ENCODE measurements around the gene P2RY1. TPM values are rescaled to one million over a fixed set of nuclear protein-coding genes. Genes with fewer than 3 reads are reported as not detected.

Gene P2RY1
- 9.1 TPM for total RNA-seq

GRCh38 chr3:152834776-152835600, at the start of gene P2RY1:
Gene P2RY1, plus strand, starts transcription at chr3:152835131. Its CDS starts 652 bp downstream, at chr3:152835783.
- DNase-seq (ENCODE audit: low spot score): peak; percentile 65

- no peak for DNase-seq (ENCODE audit: low spot score)
These were observed 47.8 kb upstream of the P2RY1 start for GRCh38 chr3:152786977-152787681.

GRCh38 chr3:152790651-152791387, 44.1 kb upstream of the P2RY1 start:
- DNase-seq (ENCODE audit: low spot score): no peak

- no peak for DNase-seq (ENCODE audit: low spot score)
These were observed 41.0 kb upstream of the P2RY1 start for GRCh38 chr3:152793969-152794368.

GRCh38 chr3:152797751-152798432, 37.0 kb upstream of the P2RY1 start:
- DNase-seq (ENCODE audit: low spot score): no peak

- DNase-seq (ENCODE audit: low spot score): no peak
These were observed 22.8 kb upstream of the P2RY1 start for GRCh38 chr3:152811974-152812760.

GRCh38 chr3:152817400-152817799, 17.5 kb upstream of the P2RY1 start:
- DNase-seq (ENCODE audit: low spot score): no peak

- no peak for DNase-seq (ENCODE audit: low spot score)
These were observed 16.9 kb upstream of the P2RY1 start for GRCh38 chr3:152818027-152818426.

- DNase-seq (ENCODE audit: low spot score): no peak
These were observed 11.8 kb upstream of the P2RY1 start for GRCh38 chr3:152823173-152823572.

- no peak for DNase-seq (ENCODE audit: low spot score)
These were observed 11.2 kb upstream of the P2RY1 start for GRCh38 chr3:152823781-152824180.

GRCh38 chr3:152825566-152825965, 9.4 kb upstream of the P2RY1 start:
- peak; percentile 19 for DNase-seq (ENCODE audit: low spot score)

- no peak for DNase-seq (ENCODE audit: low spot score)
These were observed 8.5 kb upstream of the P2RY1 start for GRCh38 chr3:152826476-152826875.

GRCh38 chr3:152827313-152827712, 7.6 kb upstream of the P2RY1 start:
- DNase-seq (ENCODE audit: low spot score): no peak

GRCh38 chr3:152828075-152828840, 6.7 kb upstream of the P2RY1 start:
- no peak for DNase-seq (ENCODE audit: low spot score)

- no peak for DNase-seq (ENCODE audit: low spot score)
These were observed 4.7 kb upstream of the P2RY1 start for GRCh38 chr3:152830245-152830644.

GRCh38 chr3:152832046-152832445, 2.9 kb upstream of the P2RY1 start:
- no peak for DNase-seq (ENCODE audit: low spot score)

- no peak for DNase-seq (ENCODE audit: low spot score)
These were observed 1.8 kb upstream of the P2RY1 start for GRCh38 chr3:152833089-152833488.

GRCh38 chr3:152834191-152834775, 648 bp upstream of the P2RY1 start:
- DNase-seq (ENCODE audit: low spot score): no peak

- peak; percentile 25 for DNase-seq (ENCODE audit: low spot score)
These were observed 721 bp downstream of the P2RY1 start for GRCh38 chr3:152835601-152836102.

- DNase-seq (ENCODE audit: low spot score): no peak
These were observed 1.3 kb downstream of the P2RY1 start for GRCh38 chr3:152836269-152836668.
